ENCODE data around the gene TIGD1. TPM values are rescaled to one million over a fixed set of nuclear protein-coding genes. Genes with fewer than 3 reads are reported as not detected.

TIGD1 gene
- total RNA-seq, 1 experiment from 2014 or later = 6.0 TPM

GRCh38 chr2:232526372-232526941 lies 23.9 kb downstream of the TIGD1 start:
- Histone ChIP-seq H3K4me1 (ENCODE audit: control insufficient read depth in 1 of 2, insufficient read depth in 2 of 2, low read length in 2 of 2) (peaks cover 0 to 6% of the 10 kb centered on the region in 2 experiments; a peak in 1 of 4 replicates), H3K79me2 (ENCODE audit: insufficient read depth, low read length) (no peaks in the 10 kb centered on the region), H3K36me3 (ENCODE audit: control insufficient read depth in 1 of 2, insufficient read depth in 2 of 2, low read length in 2 of 2) (no peaks in the 10 kb centered on the region), H3K27ac (ENCODE audit: low read depth, low read length) (no peak overlapping the region), H3K27me3 (ENCODE audit: insufficient read depth, low read length) (no peaks in the 10 kb centered on the region), H3K4me2 (ENCODE audit: low read length) (no peak overlapping the region), H2AFZ (ENCODE audit: low read depth, low read length, poor library complexity, severe bottlenecking) (no peak overlapping the region), H3K9ac (ENCODE audit: low read length) (no peak overlapping the region), H4K20me1 (ENCODE audit: insufficient read depth) (no peaks in the 10 kb centered on the region), H3K9me3 (ENCODE audit: control insufficient read depth in 1 of 2, insufficient read depth in 1 of 2, low read depth in 1 of 2, low read length in 2 of 2) (no peaks in the 10 kb centered on the region), H3K4me3 (replicated peaks in 1 of 2; ENCODE audit: low read depth in 1 of 2, low read length in 2 of 2) (no peak overlapping the region), H3K9me2 (ENCODE audit: insufficient read depth) (no peaks in the 10 kb centered on the region)
- DNase-seq (ENCODE audit: low read depth, low spot score) (no peak), ATAC-seq (no peak)
- ChIA-PET RAD21 (ENCODE audit: low non-redundant PET in 1 of 2, low total read pairs in 2 of 2, uncharacterized antibody in 2 of 2, unreplicated experiment in 2 of 2) (no interaction called here), POLR2A (no interaction called here), CTCF (no interaction called here)
- BruUV-seq (replicated peaks) = no TSS peak
- no peak for TF ChIP-seq MAX (IDR thresholded peaks at IDR 0.05)
- intact Hi-C loops (cut with micrococcal nuclease) = loop anchor here (10.0 kb wide), 1 partner anchor 182 kb away; no protein-coding TSS in a partner anchor

DNA sequence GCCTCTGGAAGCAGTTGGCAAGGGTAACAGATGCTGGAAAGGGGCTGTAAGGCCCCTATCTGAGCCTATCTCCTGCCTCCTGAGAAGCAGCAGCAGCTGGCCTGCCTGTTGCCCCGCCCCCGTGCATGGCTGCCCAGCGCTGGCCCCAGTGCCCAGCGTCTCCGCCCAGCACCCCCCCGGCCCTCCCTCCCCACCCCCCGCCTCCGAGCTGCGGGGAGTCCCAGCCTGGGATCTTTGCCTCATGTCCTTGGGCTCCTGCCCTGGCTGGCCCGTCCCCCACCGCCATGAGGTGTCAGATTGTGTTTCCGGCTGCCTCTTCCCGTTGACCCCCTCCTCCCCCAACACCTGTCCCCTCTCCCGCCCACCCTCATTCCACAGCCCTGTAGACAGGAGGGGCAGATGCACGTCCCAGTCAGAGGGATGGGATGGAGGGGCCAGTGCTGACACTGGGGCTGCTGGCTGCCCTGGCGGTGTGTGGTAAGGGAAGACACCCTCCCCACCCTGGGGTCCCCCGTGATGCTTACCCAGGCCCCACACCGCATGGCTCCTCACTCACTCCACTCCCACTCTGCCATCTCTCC lies 24.5 kb downstream of the TIGD1 start, which contains the start of gene CHRND:
TSS of gene CHRND (plus strand) at position 370 of the 581 bp plus-strand sequence. CDS start at position 426, 56 bp downstream.
- Histone ChIP-seq H3K36me3 (ENCODE audit: control insufficient read depth in 1 of 2, insufficient read depth in 2 of 2, low read length in 2 of 2) (no peaks in the 10 kb centered on the region), H3K79me2 (ENCODE audit: insufficient read depth, low read length) (no peaks in the 10 kb centered on the region), H3K4me1 (ENCODE audit: control insufficient read depth in 1 of 2, insufficient read depth in 2 of 2, low read length in 2 of 2) (peaks cover 0 to 6% of the 10 kb centered on the region in 2 experiments; a peak in 1 of 4 replicates), H3K9me3 (ENCODE audit: control insufficient read depth in 1 of 2, insufficient read depth in 1 of 2, low read depth in 1 of 2, low read length in 2 of 2) (no peaks in the 10 kb centered on the region), H3K27me3 (ENCODE audit: insufficient read depth, low read length) (no peaks in the 10 kb centered on the region), H3K4me3 (replicated peaks in 1 of 2; ENCODE audit: low read depth in 1 of 2, low read length in 2 of 2) (no peak within 1 kb of the TSS), H3K9ac (ENCODE audit: low read length) (no peak within 1 kb of the TSS), H3K27ac (ENCODE audit: low read depth, low read length) (no peak within 1 kb of the TSS), H3K9me2 (ENCODE audit: insufficient read depth) (no peaks in the 10 kb centered on the region), H2AFZ (ENCODE audit: low read depth, low read length, poor library complexity, severe bottlenecking) (no peak within 1 kb of the TSS), H4K20me1 (ENCODE audit: insufficient read depth) (no peaks in the 10 kb centered on the region), H3K4me2 (ENCODE audit: low read length) (no peak within 1 kb of the TSS)
- TF ChIP-seq, protein P1, sequence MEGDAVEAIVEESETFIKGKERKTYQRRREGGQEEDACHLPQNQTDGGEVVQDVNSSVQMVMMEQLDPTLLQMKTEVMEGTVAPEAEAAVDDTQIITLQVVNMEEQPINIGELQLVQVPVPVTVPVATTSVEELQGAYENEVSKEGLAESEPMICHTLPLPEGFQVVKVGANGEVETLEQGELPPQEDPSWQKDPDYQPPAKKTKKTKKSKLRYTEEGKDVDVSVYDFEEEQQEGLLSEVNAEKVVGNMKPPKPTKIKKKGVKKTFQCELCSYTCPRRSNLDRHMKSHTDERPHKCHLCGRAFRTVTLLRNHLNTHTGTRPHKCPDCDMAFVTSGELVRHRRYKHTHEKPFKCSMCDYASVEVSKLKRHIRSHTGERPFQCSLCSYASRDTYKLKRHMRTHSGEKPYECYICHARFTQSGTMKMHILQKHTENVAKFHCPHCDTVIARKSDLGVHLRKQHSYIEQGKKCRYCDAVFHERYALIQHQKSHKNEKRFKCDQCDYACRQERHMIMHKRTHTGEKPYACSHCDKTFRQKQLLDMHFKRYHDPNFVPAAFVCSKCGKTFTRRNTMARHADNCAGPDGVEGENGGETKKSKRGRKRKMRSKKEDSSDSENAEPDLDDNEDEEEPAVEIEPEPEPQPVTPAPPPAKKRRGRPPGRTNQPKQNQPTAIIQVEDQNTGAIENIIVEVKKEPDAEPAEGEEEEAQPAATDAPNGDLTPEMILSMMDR (IDR thresholded peaks at IDR 0.05 in 2 of 3, conservative IDR thresholded peaks at IDR 0.05 in 1 of 3; ENCODE audit: borderline replicate concordance in 1 of 3, insufficient read depth in 1 of 3, low read depth in 2 of 3, low read length in 2 of 3) = no peak
- TF ChIP-seq ELF1 (IDR thresholded peaks at IDR 0.05; ENCODE audit: borderline replicate concordance, low read depth) (no peak), ZBTB33 (IDR thresholded peaks at IDR 0.05; ENCODE audit: extremely low read depth, insufficient replicate concordance, low read length) (no peak), SIN3A (IDR thresholded peaks at IDR 0.05; ENCODE audit: low read depth) (no peak), TCF7L2 (IDR thresholded peaks at IDR 0.05; ENCODE audit: borderline replicate concordance, extremely low read depth, insufficient read depth, insufficient read length) (no peak), RAD21 (IDR thresholded peaks at IDR 0.05; ENCODE audit: low read depth) (no peak), EZH2phosphoT487 (IDR thresholded peaks at IDR 0.05; ENCODE audit: borderline replicate concordance) (no peak), SP1 (IDR thresholded peaks at IDR 0.05; ENCODE audit: low read depth) (no peak), CEBPB (IDR thresholded peaks at IDR 0.05; ENCODE audit: low read depth) (no peak), ZFX (IDR thresholded peaks at IDR 0.05) (no peak), SRF (IDR thresholded peaks at IDR 0.05; ENCODE audit: low read depth) (no peak), JUND (IDR thresholded peaks at IDR 0.05) (no peak), POLR2A (IDR thresholded peaks at IDR 0.05; ENCODE audit: borderline replicate concordance, extremely low read depth, insufficient read depth, insufficient read length) (no peak)
- ChIA-PET CTCF (no interaction called here), POLR2A (no interaction called here), RAD21 (ENCODE audit: low non-redundant PET in 1 of 2, low total read pairs in 2 of 2, uncharacterized antibody in 2 of 2, unreplicated experiment in 2 of 2) (no interaction called here)
- DNase-seq (ENCODE audit: low read depth, low spot score) = no peak
- BruUV-seq (replicated peaks) = no TSS peak
- no peak for ATAC-seq
- intact Hi-C loops (cut with micrococcal nuclease) = loop anchor here (10.0 kb wide), 1 partner anchor 181 kb away; no protein-coding TSS in a partner anchor
